GM18511 (cell line): Measurements from ENCODE around the gene OR8D2.
"Not testable (repeated sequence)": the region's sequence is repeated elsewhere in the genome, so short reads cannot be mapped to it uniquely, and the experiment has no call there.

ENCODE experiments used
- ATAC-seq: cut with Tn5 transposase; IDR thresholded peaks from one replicate; pipeline ENCODE4 v1.9.1; 2021; ENCODE audit warnings: mild to moderate bottlenecking, moderate library complexity; ENCODE audit not compliant: unreplicated experiment

OR8D2 gene

DNA sequence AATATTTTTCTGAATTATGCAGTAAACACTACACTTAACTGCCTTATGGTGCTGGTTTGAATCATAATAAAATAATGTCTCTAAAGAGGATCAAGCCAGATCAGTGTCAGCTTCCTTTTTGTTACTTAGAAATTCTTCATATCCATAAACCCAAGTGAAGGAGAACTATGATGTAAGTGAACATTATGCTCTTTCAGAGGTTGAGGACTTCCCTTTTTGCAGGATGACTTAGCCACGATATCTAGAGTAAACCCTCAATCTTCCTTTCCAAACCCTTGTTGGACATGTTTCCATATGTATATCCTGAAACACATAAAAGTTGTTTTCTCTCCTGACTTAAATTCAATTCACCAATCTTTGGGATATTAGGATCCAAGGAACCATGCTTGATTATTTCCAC is 25.3 kb downstream of the OR8D2 start:
- ATAC-seq: no peak

DNA sequence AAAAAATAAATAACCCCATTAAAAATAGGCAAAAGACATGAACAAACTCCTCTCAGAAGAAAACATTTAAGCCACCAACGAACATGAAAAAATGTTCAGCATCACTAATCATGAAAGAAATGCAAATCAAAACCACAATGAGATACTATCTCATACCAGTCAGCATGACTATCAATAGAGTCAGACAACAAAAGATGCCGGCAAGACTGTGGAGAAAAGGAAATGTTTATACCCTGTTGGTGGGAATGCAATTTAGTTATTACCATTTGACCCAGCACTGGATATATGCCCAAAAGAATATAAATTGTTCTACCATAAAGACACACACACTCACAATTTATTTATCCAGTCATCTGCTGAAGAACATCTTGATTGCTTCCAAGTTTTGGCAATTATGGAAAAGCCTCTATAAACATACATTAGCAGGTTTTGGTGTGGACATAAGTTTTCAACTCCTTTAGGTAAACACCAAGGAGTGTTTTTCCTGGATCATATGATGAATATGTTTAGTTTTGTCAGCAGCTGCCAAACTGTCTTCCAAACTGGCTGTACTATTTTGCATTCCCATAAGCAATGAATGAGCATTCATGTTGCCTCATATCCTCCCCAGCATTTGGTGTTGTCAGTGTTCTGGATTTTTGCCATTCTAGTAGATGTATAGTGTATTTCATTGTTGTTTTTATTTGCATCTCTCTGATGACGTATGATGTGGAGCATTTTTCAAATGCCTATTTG is 34.2 kb downstream of the OR8D2 start:
- no peak for ATAC-seq

DNA sequence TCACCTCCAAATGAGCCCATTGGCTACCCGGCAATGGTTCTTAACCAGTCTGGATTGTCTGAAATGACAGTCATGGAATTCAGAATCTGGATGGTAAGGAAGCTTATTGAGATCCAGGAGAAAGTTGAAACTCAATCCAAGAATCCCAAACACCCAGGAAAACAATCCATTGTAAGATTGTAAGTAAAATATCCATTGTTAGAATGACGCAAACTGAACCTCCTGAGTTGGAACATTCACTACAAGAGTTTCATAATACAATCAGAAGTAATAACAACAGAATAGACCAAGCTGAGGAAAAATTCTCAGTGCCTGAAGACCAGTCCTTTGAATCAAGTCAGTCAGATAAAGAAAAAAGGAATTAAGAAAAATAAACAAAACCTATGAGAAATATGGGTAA is 41.7 kb downstream of the OR8D2 start:
- no peak for ATAC-seq

DNA sequence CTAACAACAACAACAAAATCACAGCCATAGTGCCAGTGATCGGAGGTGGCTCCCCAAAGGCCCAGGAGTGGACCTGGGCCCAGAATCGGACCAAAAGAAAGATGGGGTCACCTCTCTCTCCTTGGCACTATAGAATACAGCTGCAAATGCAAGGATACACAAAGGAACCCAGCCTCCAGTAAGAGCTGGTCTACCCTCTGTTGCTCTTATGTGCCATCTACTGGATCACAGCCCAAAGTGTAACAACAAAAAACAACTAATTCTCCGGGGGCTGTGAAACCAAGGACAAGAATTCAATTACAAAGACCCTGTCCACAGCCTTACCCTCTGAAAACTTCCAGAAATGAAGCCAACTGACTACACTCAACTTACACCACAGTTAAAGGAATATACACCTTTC is 42.2 kb downstream of the OR8D2 start:
- no peak for ATAC-seq

DNA sequence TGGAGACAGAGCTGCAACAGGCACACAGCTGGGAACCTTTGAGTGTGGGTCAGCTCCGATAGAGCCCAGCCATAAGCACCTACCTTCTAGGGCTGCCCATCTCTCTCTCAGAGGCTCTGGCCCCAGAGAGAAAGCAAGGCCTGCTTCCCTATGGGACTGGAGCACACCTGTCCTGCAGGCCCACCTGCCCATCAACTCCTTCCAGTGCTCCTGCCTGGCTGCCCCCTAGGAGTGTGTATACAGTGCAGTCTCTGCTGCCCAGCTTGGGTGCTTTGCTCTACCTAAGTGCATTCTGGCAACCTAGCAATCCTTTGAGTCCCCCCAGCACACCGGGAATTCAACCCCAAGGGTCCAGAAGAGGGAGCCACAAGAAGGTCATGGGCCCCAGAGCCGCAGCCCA is 42.8 kb downstream of the OR8D2 start:
- no peak for ATAC-seq

DNA sequence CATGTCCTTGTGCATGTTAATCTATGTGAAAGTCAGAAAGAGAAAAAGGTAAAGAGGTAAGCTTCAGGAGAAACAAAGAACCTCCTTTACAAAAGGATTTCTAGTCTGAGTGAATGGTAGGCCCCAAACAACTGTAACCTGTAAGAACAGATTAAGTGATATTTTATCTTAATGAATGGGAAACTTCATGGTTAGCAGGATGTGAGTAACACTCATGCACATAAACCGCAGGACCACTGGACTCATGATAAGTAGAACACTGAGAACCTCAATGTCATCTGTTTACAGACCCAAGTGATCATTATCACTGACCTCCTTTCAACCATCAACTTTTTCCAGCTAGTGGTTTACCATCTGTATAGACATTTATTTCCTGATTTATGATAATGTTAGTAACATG is 43.9 kb downstream of the OR8D2 start:
- no peak for ATAC-seq

DNA sequence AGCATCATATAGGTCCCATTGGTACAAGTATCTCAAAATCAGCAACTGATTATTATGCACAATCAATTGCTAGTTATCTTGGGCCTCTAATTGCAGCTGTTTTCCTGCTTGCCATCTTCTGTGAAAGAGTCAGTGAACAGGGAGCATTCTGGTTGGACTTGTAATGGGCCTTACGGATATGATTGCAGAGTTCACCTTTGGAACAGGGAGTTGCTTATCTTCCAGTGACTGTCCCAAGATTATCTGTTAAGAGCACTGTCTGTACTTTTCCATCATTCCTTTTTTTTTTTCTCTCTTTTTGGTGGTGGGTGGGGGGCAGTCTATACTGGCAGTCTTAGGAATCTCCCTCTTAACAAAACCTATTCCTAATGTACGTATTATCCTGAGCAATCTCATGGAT is 46.0 kb downstream of the OR8D2 start:
- ATAC-seq: no peak

DNA sequence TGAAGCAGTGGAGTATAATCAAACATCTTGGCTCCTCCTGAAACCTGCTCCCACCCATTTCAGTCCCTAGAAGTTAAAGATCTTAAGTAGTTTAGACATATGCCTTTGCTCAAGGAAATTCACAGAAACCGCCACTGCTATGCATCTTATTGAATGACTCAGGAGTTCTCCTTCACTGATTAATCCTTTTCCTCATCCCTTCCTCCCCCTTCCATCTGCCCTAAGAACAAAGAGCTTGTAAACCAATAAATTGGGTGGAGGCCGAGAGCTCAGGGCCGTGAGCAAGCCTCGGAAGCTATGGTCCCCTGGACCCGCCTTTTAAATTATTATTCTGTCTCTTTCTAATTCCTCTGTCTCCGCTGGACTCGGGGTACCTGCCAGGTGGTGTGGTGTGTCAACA is 49.1 kb downstream of the OR8D2 start:
- ATAC-seq: not testable (repeated sequence)
